IMR-90 (cell line): ENCODE data around the gene SIGLECL1. TPM values are rescaled to one million over a fixed set of nuclear protein-coding genes. Genes with fewer than 3 reads are reported as not detected.

Experiments
- ATAC-seq: fragments of 200-7000 bp; cut with Tn5 transposase; 2 replicates; pipeline ENCODE4 v1.9.1; 2020; ENCODE audit warnings: low read depth, mild to moderate bottlenecking, moderate library complexity
- BruUV-seq: library from RNA; stranded (reverse); fragments of 400-500 nt; replicated peaks from 2 replicates; lab custom pipeline; 2021; lab: Mats Ljungman, UMichigan
- CTCF ChIA-PET: fragments of 300-600 bp; formaldehyde crosslinking; extraction: SDS; loops from one replicate; lab custom pipeline; 2021; ENCODE audit warnings: antibody characterized with exemption; lab: Yijun Ruan, JAX
- POLR2A ChIA-PET: fragments of 300-600 bp; sonication (Branson Sonifier 250); formaldehyde crosslinking; loops from one replicate; lab custom pipeline; 2022; ENCODE audit warnings: antibody characterized with exemption; ENCODE audit not compliant: unreplicated experiment; lab: Charles Lee
- DNase-seq: peaks from one replicate; pipeline ENCODE4 v3.0.0; 2013
- H2AFZ ChIP-seq: replicated peaks from 2 replicates; pipeline ENCODE3; 2013; ENCODE audit warnings: low read length, mild to moderate bottlenecking; ENCODE audit not compliant: poor library complexity
- H2AK5ac ChIP-seq: 2 replicates; pipeline ENCODE4 v1.6.1; 2013; ENCODE audit warnings: low read depth, low read length, inconsistent platforms
- H2AK9ac ChIP-seq: replicated peaks from 2 replicates; pipeline ENCODE3; 2013; ENCODE audit warnings: mild to moderate bottlenecking, low read depth, low read length, moderate library complexity; ENCODE audit not compliant: poor library complexity
- H2BK120ac ChIP-seq: 2 replicates; pipeline ENCODE4 v1.6.1; 2013; ENCODE audit warnings: low read depth, low read length, inconsistent platforms
- H2BK15ac ChIP-seq: 3 replicates; pipeline ENCODE4 v1.6.1; 2013; ENCODE audit warnings: low read depth, low read length, inconsistent platforms
- H2BK20ac ChIP-seq: 2 replicates; pipeline ENCODE4 v1.6.1; 2013; ENCODE audit warnings: low read depth, mild to moderate bottlenecking, inconsistent platforms, low read length, moderate library complexity
- H2BK5ac ChIP-seq: 2 replicates; pipeline ENCODE4 v1.6.1; 2013; ENCODE audit warnings: mild to moderate bottlenecking, low read depth, low read length, inconsistent platforms; ENCODE audit not compliant: poor library complexity, severe bottlenecking
- H3K14ac ChIP-seq: replicated peaks from 2 replicates; pipeline ENCODE4 v1.6.1; 2013; ENCODE audit warnings: low read depth, low read length, inconsistent platforms
- H3K18ac ChIP-seq: 2 replicates; pipeline ENCODE4 v1.6.1; 2013; ENCODE audit warnings: low read depth, low read length, control low read depth
- H3K23ac ChIP-seq: 2 replicates; pipeline ENCODE4 v1.6.1; 2013; ENCODE audit warnings: low read depth, low read length, inconsistent platforms
- H3K27ac ChIP-seq: 2 replicates; pipeline ENCODE4 v1.5.1; 2013; ENCODE audit warnings: mild to moderate bottlenecking, control low read depth, low read length; ENCODE audit not compliant: insufficient read depth
- H3K27me3 ChIP-seq: 2 replicates; pipeline ENCODE4 v1.6.1; 2013; ENCODE audit warnings: low read length; ENCODE audit not compliant: control insufficient read depth, insufficient read depth
- H3K36me3 ChIP-seq: 2 replicates; pipeline ENCODE4 v1.6.1; 2013; ENCODE audit warnings: low read length, mixed read lengths; ENCODE audit not compliant: control insufficient read depth, insufficient read depth
- H3K4ac ChIP-seq: 2 replicates; pipeline ENCODE4 v1.6.1; 2013; ENCODE audit warnings: low read depth, low read length, inconsistent platforms
- H3K4me1 ChIP-seq: 2 replicates; pipeline ENCODE4 v1.6.1; 2013; ENCODE audit warnings: low read length, mixed read lengths; ENCODE audit not compliant: control insufficient read depth, insufficient read depth
- H3K4me2 ChIP-seq: 2 replicates; pipeline ENCODE4 v1.6.1; 2013; ENCODE audit warnings: low read depth, mild to moderate bottlenecking, control low read depth, low read length, moderate library complexity
- H3K4me3 ChIP-seq: 2 replicates; pipeline ENCODE4 v1.5.1; 2013; ENCODE audit warnings: low read depth, mild to moderate bottlenecking, control low read depth, low read length, moderate library complexity; ENCODE audit not compliant: insufficient read depth
- H3K56ac ChIP-seq: 2 replicates; pipeline ENCODE4 v1.6.1; 2013; ENCODE audit warnings: low read length, inconsistent platforms; ENCODE audit not compliant: insufficient read depth; ENCODE audit errors: extremely low read depth
- H3K79me1 ChIP-seq, 2 experiments: 2 replicates each; pipeline ENCODE4 v1.6.1; 2013; ENCODE audit warnings: low read length in 2 of 2, inconsistent platforms in 1 of 2, low read depth in 1 of 2
- H3K9ac ChIP-seq: 2 replicates; pipeline ENCODE4 v1.6.1; 2013; ENCODE audit warnings: low read depth, low read length, control low read depth
- H3K9me1 ChIP-seq: 2 replicates; pipeline ENCODE4 v1.6.1; 2013; ENCODE audit warnings: low read length, inconsistent platforms; ENCODE audit not compliant: insufficient read depth
- H3K9me3 ChIP-seq: 2 replicates; pipeline ENCODE4 v1.6.1; 2013; ENCODE audit warnings: low read length; ENCODE audit not compliant: control insufficient read depth, insufficient read depth
- H4K20me1 ChIP-seq: 2 replicates; pipeline ENCODE4 v1.6.1; 2013; ENCODE audit warnings: low read length, inconsistent platforms; ENCODE audit not compliant: insufficient read depth
- H4K5ac ChIP-seq: 2 replicates; pipeline ENCODE4 v1.6.1; 2013; ENCODE audit warnings: mild to moderate bottlenecking, low read depth, low read length, control low read depth
- H4K8ac ChIP-seq, 2 experiments: 2 replicates each; pipeline ENCODE4 v1.6.1; 2013; ENCODE audit warnings: low read depth in 2 of 2, low read length in 2 of 2, control low read depth in 1 of 2, inconsistent platforms in 1 of 2
- H4K91ac ChIP-seq: 2 replicates; pipeline ENCODE4 v1.6.1; 2013; ENCODE audit warnings: low read depth, low read length, inconsistent platforms; ENCODE audit not compliant: insufficient read depth
- BHLHE40 ChIP-seq: fragments of 150-350 bp; IDR thresholded peaks from 2 replicates; pipeline ENCODE4 v1.6.1; 2016; ENCODE audit warnings: mild to moderate bottlenecking, low read depth, low read length
- CEBPB ChIP-seq: IDR thresholded peaks from 2 replicates; pipeline ENCODE4 v1.6.1; 2012; ENCODE audit warnings: low read depth, low read length, improper control_type of control experiment
- CHD1 ChIP-seq: IDR thresholded peaks from 2 replicates; pipeline ENCODE4 v1.6.1; 2012; ENCODE audit warnings: low read depth, low read length, improper control_type of control experiment
- CTCF ChIP-seq: conservative IDR thresholded peaks from 2 replicates; pipeline ENCODE4 v1.5.1; 2012; ENCODE audit warnings: mild to moderate bottlenecking, low read depth, low read length, improper control_type of control experiment
- ELK1 ChIP-seq: fragments of 150-350 bp; IDR thresholded peaks from 2 replicates; pipeline ENCODE4 v1.6.1; 2016; ENCODE audit warnings: low read depth, mild to moderate bottlenecking, low read length, moderate library complexity, borderline replicate concordance
- FOS ChIP-seq: fragments of 150-350 bp; IDR thresholded peaks from 2 replicates; pipeline ENCODE4 v1.6.1; 2016; ENCODE audit warnings: low read depth, low read length
- MAFK ChIP-seq: IDR thresholded peaks from 2 replicates; pipeline ENCODE4 v1.6.1; 2012; ENCODE audit warnings: low read depth, low read length, improper control_type of control experiment
- MAZ ChIP-seq: IDR thresholded peaks from 2 replicates; pipeline ENCODE4 v1.6.1; 2012; ENCODE audit warnings: low read depth, mild to moderate bottlenecking, low read length, improper control_type of control experiment, moderate library complexity, borderline replicate concordance
- MXI1 ChIP-seq: IDR thresholded peaks from 2 replicates; pipeline ENCODE4 v1.6.1; 2012; ENCODE audit warnings: low read depth, mild to moderate bottlenecking, low read length, moderate library complexity, borderline replicate concordance
- NFE2L2 ChIP-seq: fragments of 150-350 bp; IDR thresholded peaks from 2 replicates; pipeline ENCODE4 v1.6.1; 2016; ENCODE audit warnings: low read depth, mild to moderate bottlenecking, low read length
- POLR2A ChIP-seq: IDR thresholded peaks from 2 replicates; pipeline ENCODE4 v1.6.1; 2012; ENCODE audit warnings: mild to moderate bottlenecking, low read depth, low read length
- RAD21 ChIP-seq: IDR thresholded peaks from 2 replicates; pipeline ENCODE4 v1.6.1; 2012; ENCODE audit warnings: low read length, improper control_type of control experiment
- RCOR1 ChIP-seq: IDR thresholded peaks from 2 replicates; pipeline ENCODE4 v1.6.1; 2012; ENCODE audit warnings: mild to moderate bottlenecking, low read length, improper control_type of control experiment; ENCODE audit not compliant: insufficient replicate concordance
- RFX5 ChIP-seq: IDR thresholded peaks from 2 replicates; pipeline ENCODE4 v1.8.0; 2012; ENCODE audit warnings: low read depth, mild to moderate bottlenecking, low read length, moderate library complexity
- SMC3 ChIP-seq: fragments of 150-350 bp; IDR thresholded peaks from 2 replicates; pipeline ENCODE4 v1.6.1; 2016; ENCODE audit warnings: low read depth, mild to moderate bottlenecking, antibody characterized with exemption, low read length, moderate library complexity
- USF2 ChIP-seq: fragments of 150-350 bp; IDR thresholded peaks from 2 replicates; pipeline ENCODE4 v1.6.1; 2017; ENCODE audit warnings: mild to moderate bottlenecking, antibody characterized with exemption, low read length, low read depth
- WGBS, 2 experiments: methylation state at CpG; one replicate each; pipeline versions ENCODE4 v1.1.5 to v1.1.7; 2013; ENCODE audit warnings: missing lambda C conversion rate in 2 of 2; ENCODE audit not compliant: insufficient read length in 1 of 2; ENCODE audit errors: extremely low coverage in 2 of 2; 5-methylcytosine and 5-hydroxymethylcytosine counted together
- dilution Hi-C: fragments of 300-500 bp; cut with HindIII; formaldehyde crosslinking; loops from one replicate; pipeline ENCODE4 v1.14.3; 2018; ENCODE audit warnings: low sequenced_read_pairs; ENCODE audit not compliant: unreplicated experiment
- in situ Hi-C: fragments of 300-500 bp; cut with MboI; formaldehyde crosslinking; loops from 3 replicates; pipeline ENCODE4 v1.14.3; 2019; ENCODE audit warnings: low sequenced_read_pairs, inconsistent platforms, mixed read lengths
- intact Hi-C: fragments of 100-400 bp; cut with micrococcal nuclease; formaldehyde crosslinking; loops from 2 replicates; pipeline ENCODE4 v1.10.0; 2022
- polyA plus RNA-seq, 3 experiments: library from polyadenylated mRNA; depleted of rRNA; stranded (reverse); fragments of >200 nt; gene quantifications; 2 replicates each; pipeline ENCODE4 v1.2.3, GENCODE V29; 2012; ENCODE audit warnings: low replicate concordance in 1 of 3
- total RNA-seq: library from RNA; depleted of rRNA; stranded (reverse); fragments of >200 nt; gene quantifications from 2 replicates; pipeline ENCODE4 v1.2.3, GENCODE V29; 2012

The SIGLECL1 gene
- total and polyA plus RNA-seq, 2 of the 4 experiments (the other 2 are of a cell fraction) = not detected

GRCh38 chr19:51277112-51277511, 26.2 kb downstream of the SIGLECL1 start:
- H3K4me1 ChIP-seq = no peaks in the 10 kb centered on the region
- H3K9me3 ChIP-seq = peaks cover 13% of the 10 kb centered on the region
- TF ChIP-seq CEBPB = no peak
- TF ChIP-seq SMC3 = no peak
- no peak for TF ChIP-seq MAFK
- no peak for TF ChIP-seq CTCF
- TF ChIP-seq USF2 = no peak
- no peak for TF ChIP-seq MXI1
- TF ChIP-seq POLR2A = no peak
- TF ChIP-seq RCOR1 = no peak
- TF ChIP-seq NFE2L2 = no peak
- TF ChIP-seq BHLHE40 = no peak
- no peak for TF ChIP-seq RAD21
- TF ChIP-seq FOS = no peak
- TF ChIP-seq CHD1 = no peak
- no peak for TF ChIP-seq ELK1
- TF ChIP-seq RFX5 = no peak
- TF ChIP-seq MAZ = no peak
- no peak overlapping the region for H2AK5ac ChIP-seq
- no peak overlapping the region for H3K9ac ChIP-seq
- no peak overlapping the region for H3K27ac ChIP-seq
- POLR2A ChIA-PET = no interaction called here
- no peaks in the 10 kb centered on the region for H3K79me1 ChIP-seq
- no peak overlapping the region for H3K23ac ChIP-seq
- H3K36me3 ChIP-seq = no peaks in the 10 kb centered on the region
- no peak overlapping the region for H2BK120ac ChIP-seq
- H4K5ac ChIP-seq = no peak overlapping the region
- no peak overlapping the region for H3K4ac ChIP-seq
- H3K14ac ChIP-seq = no peak overlapping the region
- no peak overlapping the region for H4K8ac ChIP-seq
- H2BK5ac ChIP-seq = no peak overlapping the region
- intact Hi-C loops (no loop called here), dilution Hi-C loops (no loop called here), in situ Hi-C loops (no loop called here)
- no peak overlapping the region for H2AK9ac ChIP-seq
- CTCF ChIA-PET = no interaction called here
- DNase-seq (no peak), ATAC-seq (no peak)
- H3K27me3 ChIP-seq = no peaks in the 10 kb centered on the region
- H2AFZ ChIP-seq = no peak overlapping the region
- BruUV-seq = no TSS peak
- H3K18ac ChIP-seq = no peak overlapping the region
- no peaks in the 10 kb centered on the region for H3K9me1 ChIP-seq
- no peak overlapping the region for H4K91ac ChIP-seq
- H2BK20ac ChIP-seq = no peak overlapping the region
- H3K4me3 ChIP-seq = no peak overlapping the region
- H2BK15ac ChIP-seq = no peak overlapping the region
- H3K4me2 ChIP-seq = no peak overlapping the region
- H4K20me1 ChIP-seq = no peaks in the 10 kb centered on the region
- no peak overlapping the region for H3K56ac ChIP-seq
- WGBS, 2 experiments = no CpG with 5 or more reads among the region's 3 CpGs
